DMS153 treated with DMSO at 0.1 percent for 48 hours (cell line): ENCODE results near the gene ZBTB46.

Source experiments
- DNase-seq: peaks from one replicate; lab custom pipeline; 2025; ENCODE audit not compliant: unreplicated experiment; lab: John Stamatoyannopoulos, UW

Gene ZBTB46

GRCh38 chr20:63839620-63840019, 8.6 kb upstream of the ZBTB46 start:
- no peak for DNase-seq

GRCh38 chr20:63837479-63837878, 6.4 kb upstream of the ZBTB46 start:
- DNase-seq, result no peak

- DNase-seq, result no peak
Measured at GRCh38 chr20:63836458-63837344, 5.6 kb upstream of the ZBTB46 start.

- peak; percentile 58 for DNase-seq
Measured at GRCh38 chr20:63835021-63835858, 4.2 kb upstream of the ZBTB46 start.

- DNase-seq, result no peak
Measured at GRCh38 chr20:63834491-63834880, 3.4 kb upstream of the ZBTB46 start.

GRCh38 chr20:63833776-63834490, 2.9 kb upstream of the ZBTB46 start:
- no peak for DNase-seq

GRCh38 chr20:63831993-63832686, 1.1 kb upstream of the ZBTB46 start:
- no peak for DNase-seq

- DNase-seq, result no peak
Measured at GRCh38 chr20:63831646-63831992, 555 bp upstream of the ZBTB46 start.

- no peak for DNase-seq
Measured at GRCh38 chr20:63829945-63830835, 874 bp downstream of the ZBTB46 start.

GRCh38 chr20:63829603-63829944, 1.5 kb downstream of the ZBTB46 start:
- no peak for DNase-seq

- no peak for DNase-seq
Measured at GRCh38 chr20:63828951-63829350, 2.1 kb downstream of the ZBTB46 start.

GRCh38 chr20:63828545-63828944, 2.5 kb downstream of the ZBTB46 start:
- no peak for DNase-seq

GRCh38 chr20:63828124-63828523, 2.9 kb downstream of the ZBTB46 start:
- no peak for DNase-seq

- DNase-seq, result no peak
Measured at GRCh38 chr20:63826753-63827152, 4.3 kb downstream of the ZBTB46 start.

GRCh38 chr20:63825331-63826118, 5.5 kb downstream of the ZBTB46 start:
- no peak for DNase-seq

- no peak for DNase-seq
Measured at GRCh38 chr20:63823691-63824311, 7.3 kb downstream of the ZBTB46 start.

- DNase-seq, result no peak
Measured at GRCh38 chr20:63822276-63822696, 8.8 kb downstream of the ZBTB46 start.

GRCh38 chr20:63821811-63822210, 9.3 kb downstream of the ZBTB46 start:
- no peak for DNase-seq
